GM11168 (cell line): Measurements from ENCODE around the gene ITSN1.
"Not testable (repeated sequence)": the region's sequence is repeated elsewhere in the genome, so short reads cannot be mapped to it uniquely, and the experiment has no call there.

ENCODE experiments used
- in situ Hi-C: fragments of 300-500 bp; cut with MboI; formaldehyde crosslinking; loops from one replicate; pipeline ENCODE4 v1.12.0; 2022; ENCODE audit warnings: low sequenced_read_pairs; ENCODE audit not compliant: unreplicated experiment

ITSN1 gene

GRCh38 chr21:33852485-33852884, 210.2 kb downstream of the ITSN1 start:
- in situ Hi-C loops, result no loop called here

DNA sequence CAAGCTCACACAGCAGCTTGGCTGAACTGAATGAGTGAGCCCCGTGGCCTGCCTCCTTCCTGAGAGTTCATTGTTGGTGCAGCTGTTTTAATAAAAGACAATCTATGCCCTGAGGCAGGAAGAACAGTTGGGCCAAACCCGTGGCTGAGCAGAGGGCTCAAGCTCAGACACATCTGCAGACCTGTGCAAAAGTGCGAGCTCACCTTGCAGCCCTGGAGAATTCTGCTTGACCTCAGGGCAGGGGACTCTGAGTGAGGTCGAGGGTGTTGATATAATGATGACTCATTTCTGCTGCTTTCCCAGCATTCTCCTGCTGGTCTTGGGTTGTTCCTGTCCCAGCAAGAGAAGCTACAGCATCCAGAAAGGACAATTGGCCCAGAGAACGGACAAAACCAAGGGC, 212.3 kb downstream of the ITSN1 start:
- in situ Hi-C loops, result no loop called here

- in situ Hi-C loops, result no loop called here
Observed at GRCh38 chr21:33855190-33855589, 212.9 kb downstream of the ITSN1 start.

DNA sequence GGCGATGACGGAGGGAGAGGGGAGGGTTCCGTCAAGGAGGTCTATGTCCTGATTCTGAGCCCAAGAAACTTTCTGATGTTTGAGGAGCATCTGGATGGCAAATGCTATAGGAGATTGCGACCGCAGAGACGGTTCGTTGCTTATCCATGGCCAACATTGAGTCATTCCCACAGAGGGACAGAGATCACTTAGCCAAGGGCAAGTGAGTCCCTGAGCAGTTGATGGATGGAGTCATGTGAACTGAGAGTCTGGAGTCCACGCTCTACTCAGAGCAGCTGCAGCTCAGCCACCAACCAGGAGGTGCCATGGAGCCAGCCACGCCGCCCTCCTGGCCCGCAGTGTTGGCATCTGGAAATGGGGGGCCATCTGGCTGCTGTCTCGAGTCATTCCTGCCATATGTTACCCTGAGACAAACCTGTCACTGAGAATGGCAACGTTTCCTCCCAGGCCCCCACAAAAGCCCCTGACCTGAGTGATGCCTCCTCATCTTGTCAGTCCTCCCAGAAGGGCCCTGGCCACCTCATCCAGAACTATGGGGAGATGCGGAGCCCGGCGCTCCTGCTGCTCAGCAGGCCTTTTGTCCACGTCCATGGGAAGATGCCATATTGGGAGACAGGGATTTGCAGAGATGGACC, 214.7 kb downstream of the ITSN1 start:
- in situ Hi-C loops, result no loop called here

GRCh38 chr21:33857846-33858666, 215.8 kb downstream of the ITSN1 start:
- in situ Hi-C loops, result no loop called here

DNA sequence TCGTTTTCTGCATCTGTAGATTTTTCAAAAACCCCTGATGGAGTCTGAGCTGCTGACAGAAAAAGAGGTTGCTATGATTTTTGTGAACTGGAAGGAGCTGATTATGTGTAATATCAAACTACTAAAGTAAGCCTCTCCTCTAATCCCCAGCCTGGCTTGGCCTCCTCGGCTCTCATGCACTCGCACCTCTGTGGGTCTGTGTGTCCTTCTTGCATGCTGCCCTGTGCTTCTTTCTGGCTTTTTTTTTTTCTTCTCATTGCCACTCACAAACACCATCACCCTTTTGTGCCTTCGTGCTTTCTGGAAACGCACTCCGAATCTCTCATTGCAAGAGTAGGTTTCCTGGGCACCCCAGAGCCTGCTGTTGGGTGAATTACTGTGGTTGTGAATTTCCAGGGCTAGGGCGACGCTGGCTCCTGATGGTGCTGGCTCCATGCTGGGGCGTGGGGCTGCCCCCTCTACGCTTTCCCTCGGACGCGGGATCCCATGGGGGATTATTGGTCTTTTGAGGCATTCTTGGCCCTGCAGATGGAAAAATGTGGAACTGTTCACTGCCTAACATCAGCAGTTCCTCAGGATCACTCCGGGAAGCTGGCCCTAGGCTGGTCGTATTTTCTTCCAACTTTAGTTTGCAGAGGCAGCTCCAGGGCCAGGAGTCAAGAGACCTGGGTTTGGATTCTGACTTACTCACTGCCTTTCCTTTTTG, 216.5 kb downstream of the ITSN1 start:
- in situ Hi-C loops, result no loop called here

- in situ Hi-C loops, result no loop called here
Observed at GRCh38 chr21:33859373-33860102, 217.2 kb downstream of the ITSN1 start.

GRCh38 chr21:33860332-33860879, 218.1 kb downstream of the ITSN1 start:
- in situ Hi-C loops, result no loop called here

GRCh38 chr21:33861125-33861524, 218.8 kb downstream of the ITSN1 start:
- in situ Hi-C loops, result no loop called here

DNA sequence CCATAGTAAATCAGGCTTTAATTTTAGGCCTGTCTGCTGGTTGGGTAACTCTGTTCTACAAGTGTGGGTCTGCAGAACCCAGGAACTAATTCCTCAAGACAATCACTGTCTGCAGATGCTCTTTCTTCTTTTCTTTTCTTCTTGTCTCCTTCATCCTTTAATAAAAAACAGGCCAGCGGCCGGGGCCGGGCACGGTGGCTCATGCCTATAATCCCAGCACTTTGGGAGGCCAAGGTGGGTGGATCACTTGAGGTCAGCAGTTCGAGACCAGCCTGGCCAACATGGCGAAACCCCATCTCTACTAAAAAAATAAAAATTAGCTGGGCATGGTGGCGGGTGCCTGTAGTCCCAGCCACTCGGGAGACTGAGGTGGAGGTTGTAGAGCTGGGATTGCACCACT, 220.9 kb downstream of the ITSN1 start:
- in situ Hi-C loops, result not testable (repeated sequence)

DNA sequence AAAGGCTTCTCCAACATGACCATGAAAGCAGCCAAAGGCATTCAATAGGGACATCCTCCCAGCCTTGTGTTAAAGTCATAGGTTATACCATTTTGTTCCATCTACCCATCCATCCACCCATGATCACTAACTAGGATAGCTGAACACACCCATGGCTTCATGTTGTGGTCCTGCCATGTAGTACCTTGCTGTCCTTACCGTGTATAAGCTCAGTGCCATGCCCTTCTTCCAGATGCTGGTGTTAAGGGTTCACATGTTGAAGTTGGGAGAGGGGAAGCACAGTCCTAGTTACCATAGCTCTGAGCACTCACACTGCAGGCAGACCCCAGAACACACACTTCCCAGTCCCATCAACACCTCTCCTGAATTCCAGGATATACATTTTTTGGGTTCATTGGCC, 221.8 kb downstream of the ITSN1 start:
- in situ Hi-C loops, result no loop called here

GRCh38 chr21:33865176-33865575, 222.9 kb downstream of the ITSN1 start:
- in situ Hi-C loops, result no loop called here

DNA sequence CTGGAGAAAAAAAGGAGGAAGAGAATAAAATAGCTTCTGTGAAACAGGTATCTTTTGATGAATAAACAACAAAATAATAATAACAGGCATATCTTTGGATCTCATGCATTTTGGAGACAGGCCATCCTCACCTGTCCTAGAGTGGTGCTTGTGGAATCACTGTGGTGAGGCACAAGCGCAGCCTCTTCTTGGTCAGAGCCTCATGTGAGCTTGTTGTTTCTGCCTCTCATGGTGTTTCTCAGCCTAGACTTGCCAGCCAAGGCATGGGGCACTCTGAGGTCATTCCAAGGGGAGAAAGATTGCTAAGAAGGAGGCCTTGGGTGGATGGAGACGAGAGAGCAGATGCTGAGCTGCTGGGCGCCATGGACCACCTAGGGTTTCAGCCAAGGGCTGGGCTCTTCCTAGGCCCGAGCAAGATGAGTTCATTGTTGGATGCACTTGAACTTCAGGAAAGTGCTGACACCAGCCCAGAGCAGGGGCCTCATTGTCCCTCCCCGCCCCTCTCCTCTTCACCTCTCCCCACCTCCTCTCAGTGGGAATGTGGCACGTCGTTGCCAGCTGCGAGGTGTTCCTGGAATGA, 223.8 kb downstream of the ITSN1 start:
- in situ Hi-C loops, result no loop called here

- in situ Hi-C loops, result no loop called here
Observed at GRCh38 chr21:33866826-33867225, 224.5 kb downstream of the ITSN1 start.

DNA sequence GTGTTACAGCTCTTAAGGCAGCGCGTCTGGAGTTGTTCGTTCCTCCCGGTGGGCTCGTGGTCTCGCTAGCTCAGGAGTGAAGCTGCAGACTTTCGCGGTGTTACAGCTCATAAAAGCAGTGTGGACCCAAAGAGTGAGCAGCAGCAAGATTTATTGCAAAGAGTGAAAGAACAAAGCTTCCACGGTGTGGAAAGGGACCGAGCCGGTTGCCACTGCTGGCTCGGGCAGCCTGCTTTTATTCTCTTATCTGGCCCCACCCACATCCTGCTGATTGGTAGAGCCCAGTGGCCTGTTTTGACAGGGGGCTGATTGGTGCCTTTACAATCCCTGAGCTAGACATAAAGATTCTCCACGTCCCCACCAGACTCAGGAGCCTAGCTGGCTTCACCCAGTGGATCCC, 225.6 kb downstream of the ITSN1 start:
- in situ Hi-C loops, result not testable (repeated sequence)

GRCh38 chr21:33869873-33870272, 227.6 kb downstream of the ITSN1 start:
- in situ Hi-C loops, result no loop called here

DNA sequence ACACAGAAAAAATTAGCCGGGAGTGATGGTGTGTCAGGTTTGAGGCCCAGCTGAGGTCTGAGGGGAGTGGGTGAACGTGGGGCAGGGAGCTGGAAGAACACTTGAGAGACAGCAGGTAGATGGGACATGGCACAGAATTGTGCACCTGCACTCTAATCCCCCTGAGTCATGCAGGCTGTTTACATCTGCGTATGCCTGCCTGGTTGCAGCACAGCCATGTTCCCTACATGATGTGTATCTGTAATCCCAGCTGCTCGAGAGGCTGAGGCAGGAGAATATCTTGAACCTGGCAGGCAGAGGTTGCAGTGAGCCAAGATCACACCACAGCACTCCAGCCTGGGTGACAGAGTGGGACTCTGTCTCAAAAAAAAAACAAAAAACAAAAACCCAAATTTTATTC, 228.5 kb downstream of the ITSN1 start:
- in situ Hi-C loops, result no loop called here

GRCh38 chr21:33871171-33871570, 228.9 kb downstream of the ITSN1 start:
- in situ Hi-C loops, result no loop called here

- in situ Hi-C loops, result no loop called here
Observed at GRCh38 chr21:33872881-33873515, 230.7 kb downstream of the ITSN1 start.

DNA sequence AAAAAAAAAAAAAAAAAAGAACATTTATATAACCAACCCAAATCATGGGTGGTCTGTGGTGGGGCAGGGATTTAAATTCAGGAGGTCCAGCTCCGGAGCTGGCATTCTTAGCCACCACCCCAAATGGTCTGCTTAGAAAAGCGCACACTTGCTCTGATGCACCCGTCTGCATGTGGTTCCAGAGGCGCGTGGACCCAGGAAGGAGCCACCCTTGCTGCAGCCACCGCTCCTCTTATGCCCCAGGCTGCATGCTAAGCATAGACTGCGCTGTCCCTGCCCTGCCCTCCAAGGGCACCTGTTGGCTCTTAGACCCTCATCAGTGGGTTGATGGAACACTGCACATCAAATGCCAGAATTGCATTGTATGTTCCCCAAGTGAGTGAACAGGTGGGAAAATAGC, 231.9 kb downstream of the ITSN1 start:
- in situ Hi-C loops, result no loop called here
